Activated CD4-positive, alpha-beta T cell treated with anti-CD3 and anti-CD28 coated beads, Interleukin-2, amount 10 ng/mL, durations not matched to agents 24 days and 14 days (primary cell): Measurements from ENCODE around the gene MSH2. TPM values are rescaled to one million over a fixed set of nuclear protein-coding genes. Genes with fewer than 3 reads are reported as not detected.
"Not testable (repeated sequence)": the region's sequence is repeated elsewhere in the genome, so short reads cannot be mapped to it uniquely, and the experiment has no call there.

ENCODE experiments used
- DNase-seq: peaks from one replicate; pipeline ENCODE4 v3.0.0; 2022
- H3K27ac Mint-ChIP-seq: one replicate; pipeline ENCODE4 v1.8.0; 2022; ENCODE audit warnings: mild to moderate bottlenecking, mixed read lengths
- H3K27me3 Mint-ChIP-seq: one replicate; pipeline ENCODE4 v1.8.0; 2022; ENCODE audit warnings: mixed read lengths
- H3K36me3 Mint-ChIP-seq: one replicate; pipeline ENCODE4 v1.8.0; 2022; ENCODE audit warnings: low read depth, mild to moderate bottlenecking, mixed read lengths
- H3K4me1 Mint-ChIP-seq: one replicate; pipeline ENCODE4 v1.8.0; 2021; ENCODE audit warnings: mixed read lengths
- H3K4me3 Mint-ChIP-seq: one replicate; pipeline ENCODE4 v1.8.0; 2022; ENCODE audit warnings: mild to moderate bottlenecking, moderate library complexity, mixed read lengths
- H3K9me3 Mint-ChIP-seq: one replicate; pipeline ENCODE4 v1.8.0; 2021; ENCODE audit warnings: mixed read lengths
- intact Hi-C: fragments of 100-400 bp; cut with micrococcal nuclease; formaldehyde crosslinking; loops from one replicate; pipeline ENCODE4 v1.15.1; 2023
- total RNA-seq: library from RNA; stranded (reverse); gene quantifications from 2 replicates; pipeline ENCODE4 v1.2.3, GENCODE V29; 2022

The MSH2 gene
- total RNA-seq, 1 donor from 2014 or later, result 79.7 TPM

- DNase-seq, result no peak
- peaks cover 18% of the 10 kb centered on the region for H3K4me1 Mint-ChIP-seq
- H3K27me3 Mint-ChIP-seq, result no peaks in the 10 kb centered on the region
- no peak overlapping the region for H3K27ac Mint-ChIP-seq
- H3K9me3 Mint-ChIP-seq, result peaks cover 24% of the 10 kb centered on the region
- intact Hi-C loops, result no loop called here
- H3K4me3 Mint-ChIP-seq, result no peak overlapping the region
- H3K36me3 Mint-ChIP-seq, result peaks cover 12% of the 10 kb centered on the region
These were observed 95.0 kb downstream of the MSH2 start for GRCh38 chr2:47497843-47498460.

GRCh38 chr2:47499093-47499492 lies 96.1 kb downstream of the MSH2 start:
- H3K36me3 Mint-ChIP-seq, result peaks cover 12% of the 10 kb centered on the region
- H3K27ac Mint-ChIP-seq, result no peak overlapping the region
- peaks cover 25% of the 10 kb centered on the region for H3K9me3 Mint-ChIP-seq
- H3K4me1 Mint-ChIP-seq, result peaks cover 18% of the 10 kb centered on the region
- H3K4me3 Mint-ChIP-seq, result no peak overlapping the region
- DNase-seq, result no peak
- intact Hi-C loops, result no loop called here
- no peaks in the 10 kb centered on the region for H3K27me3 Mint-ChIP-seq

- H3K36me3 Mint-ChIP-seq, result peaks cover 12% of the 10 kb centered on the region
- H3K27me3 Mint-ChIP-seq, result no peaks in the 10 kb centered on the region
- intact Hi-C loops, result no loop called here
- peaks cover 32% of the 10 kb centered on the region for H3K9me3 Mint-ChIP-seq
- H3K4me1 Mint-ChIP-seq, result peaks cover 18% of the 10 kb centered on the region
- no peak overlapping the region for H3K27ac Mint-ChIP-seq
- no peak for DNase-seq
- no peak overlapping the region for H3K4me3 Mint-ChIP-seq
These were observed 96.8 kb downstream of the MSH2 start for GRCh38 chr2:47499621-47500309.

- intact Hi-C loops, result no loop called here
- Mint-ChIP-seq H3K4me3 (peak overlapping the region; percentile 54), H3K36me3 (peaks cover 13% of the 10 kb centered on the region), H3K9me3 (peaks cover 32% of the 10 kb centered on the region), H3K27ac (peak overlapping the region; percentile 87), H3K4me1 (peaks cover 18% of the 10 kb centered on the region), H3K27me3 (no peaks in the 10 kb centered on the region)
- DNase-seq, result peak; percentile 73
These were observed 98.6 kb downstream of the MSH2 start for GRCh38 chr2:47501374-47502200.

- DNase-seq, H3K4me3 Mint-ChIP-seq, intact Hi-C loops, H3K27me3 Mint-ChIP-seq: not testable (repeated sequence)
- peak overlapping the region; percentile 54 for H3K27ac Mint-ChIP-seq
- H3K9me3 Mint-ChIP-seq, result peaks cover 29% of the 10 kb centered on the region
- peaks cover 15% of the 10 kb centered on the region for H3K36me3 Mint-ChIP-seq
- H3K4me1 Mint-ChIP-seq, result peaks cover 18% of the 10 kb centered on the region
These were observed 99.5 kb downstream of the MSH2 start for GRCh38 chr2:47502498-47502897.

- Mint-ChIP-seq H3K4me3 (no peak overlapping the region), H3K36me3 (peaks cover 12% of the 10 kb centered on the region), H3K27ac (no peak overlapping the region), H3K4me1 (peaks cover 18% of the 10 kb centered on the region), H3K27me3 (no peaks in the 10 kb centered on the region), H3K9me3 (peaks cover 29% of the 10 kb centered on the region)
- no peak for DNase-seq
- intact Hi-C loops, result no loop called here
These were observed 100.6 kb downstream of the MSH2 start for GRCh38 chr2:47503481-47504070.

GRCh38 chr2:47504174-47504810 lies 101.3 kb downstream of the MSH2 start:
- H3K9me3 Mint-ChIP-seq, result peaks cover 33% of the 10 kb centered on the region
- intact Hi-C loops, result no loop called here
- no peak overlapping the region for H3K27ac Mint-ChIP-seq
- peaks cover 12% of the 10 kb centered on the region for H3K36me3 Mint-ChIP-seq
- H3K4me3 Mint-ChIP-seq, result no peak overlapping the region
- DNase-seq, result no peak
- peaks cover 22% of the 10 kb centered on the region for H3K4me1 Mint-ChIP-seq
- no peaks in the 10 kb centered on the region for H3K27me3 Mint-ChIP-seq

- peaks cover 7% of the 10 kb centered on the region for H3K36me3 Mint-ChIP-seq
These were observed 103.1 kb downstream of the MSH2 start for GRCh38 chr2:47506024-47506423.

GRCh38 chr2:47506436-47506835 lies 103.5 kb downstream of the MSH2 start:
- H3K4me3 Mint-ChIP-seq, result no peak overlapping the region
- no peak overlapping the region for H3K27ac Mint-ChIP-seq
- H3K9me3 Mint-ChIP-seq, result peaks cover 28% of the 10 kb centered on the region
- intact Hi-C loops, result no loop called here
- no peak for DNase-seq
- H3K27me3 Mint-ChIP-seq, result no peaks in the 10 kb centered on the region
- peaks cover 22% of the 10 kb centered on the region for H3K4me1 Mint-ChIP-seq
- peaks cover 7% of the 10 kb centered on the region for H3K36me3 Mint-ChIP-seq

More at GRCh38 chr2:47506024-47506423, 103.1 kb downstream of the MSH2 start:
- Mint-ChIP-seq H3K27ac (no peak overlapping the region), H3K4me1 (peaks cover 26% of the 10 kb centered on the region), H3K27me3 (no peaks in the 10 kb centered on the region), H3K9me3 (peaks cover 28% of the 10 kb centered on the region), H3K4me3 (no peak overlapping the region)
- DNase-seq, result no peak
- intact Hi-C loops, result no loop called here

- DNase-seq, result no peak
- Mint-ChIP-seq H3K36me3 (peaks cover 5% of the 10 kb centered on the region), H3K4me1 (peaks cover 9% of the 10 kb centered on the region), H3K4me3 (no peak overlapping the region), H3K9me3 (peaks cover 21% of the 10 kb centered on the region), H3K27ac (no peak overlapping the region), H3K27me3 (no peaks in the 10 kb centered on the region)
- intact Hi-C loops, result no loop called here
These were observed 105.1 kb downstream of the MSH2 start for GRCh38 chr2:47508080-47508479.

- no peak overlapping the region for H3K27ac Mint-ChIP-seq
- peaks cover 5% of the 10 kb centered on the region for H3K36me3 Mint-ChIP-seq
- H3K27me3 Mint-ChIP-seq, result no peaks in the 10 kb centered on the region
- intact Hi-C loops, result no loop called here
- peaks cover 20% of the 10 kb centered on the region for H3K9me3 Mint-ChIP-seq
- H3K4me1 Mint-ChIP-seq, result peaks cover 9% of the 10 kb centered on the region
- DNase-seq, result no peak
- no peak overlapping the region for H3K4me3 Mint-ChIP-seq
These were observed 105.7 kb downstream of the MSH2 start for GRCh38 chr2:47508641-47509040.

GRCh38 chr2:47509250-47509649 lies 106.3 kb downstream of the MSH2 start:
- Mint-ChIP-seq H3K27ac (no peak overlapping the region), H3K4me3 (no peak overlapping the region), H3K36me3 (peaks cover 5% of the 10 kb centered on the region), H3K9me3 (peaks cover 14% of the 10 kb centered on the region), H3K4me1 (peaks cover 9% of the 10 kb centered on the region), H3K27me3 (no peaks in the 10 kb centered on the region)
- intact Hi-C loops, result no loop called here
- DNase-seq, result no peak

GRCh38 chr2:47509821-47510385 lies 106.9 kb downstream of the MSH2 start:
- Mint-ChIP-seq H3K9me3 (peaks cover 8% of the 10 kb centered on the region), H3K27me3 (no peaks in the 10 kb centered on the region), H3K4me3 (no peak overlapping the region), H3K36me3 (peaks cover 5% of the 10 kb centered on the region), H3K4me1 (peaks cover 9% of the 10 kb centered on the region), H3K27ac (no peak overlapping the region)
- DNase-seq, result no peak
- intact Hi-C loops, result no loop called here
